Stimulated activated naive CD8-positive, alpha-beta T cell treated with anti-CD3 and anti-CD28 coated beads, Interleukin-15, Interleukin-2, amounts not matched to agents 100 ng/mL and 50 ng/mL, for 24 hours (primary cell): ENCODE results near the gene MCM3AP.
"Not testable (repeated sequence)": the region's sequence is repeated elsewhere in the genome, so short reads cannot be mapped to it uniquely, and the experiment has no call there.

Experiments used
- H3K27ac Mint-ChIP-seq: one replicate; pipeline ENCODE4 v1.8.0; 2021; ENCODE audit warnings: mild to moderate bottlenecking, mixed read lengths
- H3K27me3 Mint-ChIP-seq: one replicate; pipeline ENCODE4 v1.8.0; 2021; ENCODE audit warnings: mixed read lengths
- H3K36me3 Mint-ChIP-seq: one replicate; pipeline ENCODE4 v1.8.0; 2021; ENCODE audit warnings: low read depth, mixed read lengths
- H3K4me1 Mint-ChIP-seq: one replicate; pipeline ENCODE4 v1.8.0; 2021; ENCODE audit warnings: low read depth, mixed read lengths
- H3K4me3 Mint-ChIP-seq: one replicate; pipeline ENCODE4 v1.8.0; 2021; ENCODE audit warnings: mild to moderate bottlenecking, mixed read lengths
- H3K9me3 Mint-ChIP-seq: one replicate; pipeline ENCODE4 v1.8.0; 2021; ENCODE audit warnings: mixed read lengths

MCM3AP gene

DNA sequence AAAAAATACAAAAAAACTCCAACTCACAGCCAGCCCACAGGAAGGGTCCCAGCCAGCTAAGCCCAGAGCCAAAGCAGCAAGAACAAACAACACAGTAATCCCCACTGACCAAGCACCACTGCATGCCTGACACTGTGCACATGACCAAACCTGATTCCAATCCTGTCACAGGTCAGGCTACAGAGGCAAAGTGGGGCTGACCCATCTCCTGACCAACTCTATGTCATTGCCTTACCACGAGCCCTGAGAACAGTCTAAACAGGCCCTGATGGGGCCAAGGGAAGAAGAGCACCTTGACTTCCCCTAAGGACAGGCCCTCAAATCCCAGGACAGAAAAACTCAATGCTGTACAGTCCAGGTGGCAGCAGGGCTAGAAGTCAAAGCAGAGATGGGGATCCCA is 59.3 kb downstream of the MCM3AP start:
- H3K27ac Mint-ChIP-seq: no peak overlapping the region
- H3K4me1 Mint-ChIP-seq: peaks cover 42% of the 10 kb centered on the region
- peaks cover 4% of the 10 kb centered on the region for H3K36me3 Mint-ChIP-seq
- H3K9me3 Mint-ChIP-seq: no peaks in the 10 kb centered on the region
- no peaks in the 10 kb centered on the region for H3K27me3 Mint-ChIP-seq
- H3K4me3 Mint-ChIP-seq: no peak overlapping the region

DNA sequence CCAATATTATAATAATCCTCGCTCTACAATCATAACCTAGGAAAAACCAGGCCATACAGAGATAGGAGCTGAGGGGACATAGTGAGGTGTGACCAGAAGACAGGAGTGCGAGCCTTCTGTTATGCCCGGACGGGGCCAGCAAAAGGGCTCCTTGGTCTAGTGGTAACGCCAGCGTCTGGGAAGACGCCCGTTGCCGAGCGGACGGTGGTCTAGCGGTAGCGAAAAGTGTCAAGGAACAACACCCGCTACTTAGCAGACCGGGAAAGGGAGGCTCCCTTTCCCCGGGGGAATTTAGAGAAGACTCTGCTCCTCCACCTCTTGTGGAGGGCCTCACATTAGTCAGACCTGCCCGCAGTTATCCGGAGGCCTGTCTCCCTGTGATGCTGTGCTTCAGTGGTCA is 61.8 kb downstream of the MCM3AP start:
- H3K36me3 Mint-ChIP-seq: not testable (repeated sequence)

DNA sequence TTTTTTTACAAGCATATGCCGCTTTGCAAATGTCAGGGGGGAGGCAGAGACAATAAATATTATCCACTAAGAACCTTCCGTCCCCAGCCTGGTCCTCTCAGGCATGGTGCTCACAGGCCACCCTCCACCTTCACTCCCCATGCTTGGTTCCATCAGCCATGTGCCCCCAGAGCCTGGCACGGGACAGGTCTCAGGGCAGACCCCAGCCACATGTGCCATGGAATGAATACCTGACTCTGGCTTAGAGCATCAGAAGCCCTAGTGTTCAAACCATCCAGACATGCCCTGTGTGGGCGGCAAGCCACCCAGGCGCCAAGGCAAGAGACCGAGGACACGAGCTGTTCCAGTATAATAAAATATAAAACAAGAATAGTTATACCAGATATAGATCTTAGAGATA is 62.2 kb downstream of the MCM3AP start:
- H3K4me1 Mint-ChIP-seq: peaks cover 28% of the 10 kb centered on the region
- H3K27me3 Mint-ChIP-seq: no peaks in the 10 kb centered on the region
- no peak overlapping the region for H3K27ac Mint-ChIP-seq
- peaks cover 5% of the 10 kb centered on the region for H3K36me3 Mint-ChIP-seq
- H3K9me3 Mint-ChIP-seq: no peaks in the 10 kb centered on the region
- no peak overlapping the region for H3K4me3 Mint-ChIP-seq

More for the DNA sequence above, 61.8 kb downstream of the MCM3AP start:
- not testable (repeated sequence) for H3K27me3 Mint-ChIP-seq, H3K4me3 Mint-ChIP-seq, H3K27ac Mint-ChIP-seq, H3K9me3 Mint-ChIP-seq
- H3K4me1 Mint-ChIP-seq: peaks cover 29% of the 10 kb centered on the region

DNA sequence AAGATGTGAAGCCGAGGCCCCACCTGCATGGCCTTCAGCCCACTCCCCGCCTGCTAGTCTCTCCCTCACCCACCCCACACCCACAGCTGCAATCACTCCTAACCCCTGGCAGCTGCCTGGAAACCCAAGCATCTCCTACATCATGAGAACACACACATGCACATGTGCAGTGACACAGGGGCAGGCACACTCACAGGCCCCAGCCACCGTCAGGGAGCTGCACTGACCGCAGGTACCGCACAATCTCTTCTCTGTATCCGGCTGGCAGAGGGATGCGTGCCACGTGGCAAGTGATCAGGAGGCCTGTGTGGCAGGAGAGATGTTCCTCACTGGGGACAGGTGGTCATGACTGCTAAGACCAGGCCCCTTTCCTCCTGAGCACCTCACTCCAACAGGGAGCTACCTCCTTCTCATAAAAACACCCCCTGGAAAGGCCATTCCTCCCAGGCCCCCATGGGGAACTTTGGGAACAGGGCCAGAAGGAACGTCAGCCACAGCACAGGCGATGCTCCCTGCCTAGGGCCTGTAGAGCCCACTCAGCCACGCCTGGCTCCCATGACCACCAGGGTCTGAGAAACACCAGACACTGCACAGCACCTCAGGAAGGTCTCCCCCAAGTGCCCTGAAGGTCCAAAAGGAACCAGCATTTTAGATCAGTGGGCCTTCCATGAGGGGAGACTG is 62.8 kb downstream of the MCM3AP start:
- H3K4me1 Mint-ChIP-seq: peaks cover 22% of the 10 kb centered on the region
- H3K4me3 Mint-ChIP-seq: no peak overlapping the region
- peaks cover 5% of the 10 kb centered on the region for H3K36me3 Mint-ChIP-seq
- H3K9me3 Mint-ChIP-seq: no peaks in the 10 kb centered on the region
- H3K27me3 Mint-ChIP-seq: no peaks in the 10 kb centered on the region
- H3K27ac Mint-ChIP-seq: no peak overlapping the region

DNA sequence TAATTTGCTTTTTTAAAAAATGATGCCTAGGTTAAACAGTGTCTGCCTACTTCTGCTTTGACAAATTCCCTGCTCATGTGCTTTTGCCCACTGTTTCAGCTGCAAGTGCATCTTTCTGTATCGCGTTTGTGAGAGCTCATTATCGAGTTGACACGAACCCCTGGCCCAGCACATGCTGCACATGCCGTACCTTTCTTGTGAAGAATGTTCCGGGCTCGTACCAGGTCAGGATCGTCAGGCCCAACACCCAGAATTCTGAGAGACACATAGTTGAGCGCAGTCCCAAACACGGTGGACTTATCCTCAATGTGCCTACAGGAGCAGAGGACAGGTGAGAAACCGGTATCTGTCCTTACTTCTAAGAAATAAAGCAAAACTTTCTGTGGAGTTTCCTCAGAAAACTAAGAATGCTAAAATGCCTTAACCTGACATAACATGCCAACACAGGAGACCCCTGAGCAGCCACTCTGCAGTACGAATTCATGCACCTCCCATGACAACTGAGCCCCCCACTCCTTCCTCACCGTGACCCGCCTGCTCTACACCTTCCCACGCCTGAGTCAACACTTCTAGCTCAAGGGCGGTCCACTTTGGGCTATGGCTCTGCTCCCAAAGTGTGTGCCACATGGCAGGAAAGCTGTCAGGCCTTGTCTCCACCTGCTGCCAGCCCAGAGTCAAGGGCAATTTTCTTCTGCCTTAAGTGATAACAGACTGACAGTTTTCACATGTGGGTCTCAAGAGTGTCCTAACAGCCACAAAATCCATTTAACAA is 63.6 kb downstream of the MCM3AP start:
- Mint-ChIP-seq H3K27ac (no peak overlapping the region), H3K4me3 (no peak overlapping the region), H3K27me3 (no peaks in the 10 kb centered on the region), H3K36me3 (peaks cover 5% of the 10 kb centered on the region), H3K4me1 (peaks cover 14% of the 10 kb centered on the region), H3K9me3 (no peaks in the 10 kb centered on the region)

DNA sequence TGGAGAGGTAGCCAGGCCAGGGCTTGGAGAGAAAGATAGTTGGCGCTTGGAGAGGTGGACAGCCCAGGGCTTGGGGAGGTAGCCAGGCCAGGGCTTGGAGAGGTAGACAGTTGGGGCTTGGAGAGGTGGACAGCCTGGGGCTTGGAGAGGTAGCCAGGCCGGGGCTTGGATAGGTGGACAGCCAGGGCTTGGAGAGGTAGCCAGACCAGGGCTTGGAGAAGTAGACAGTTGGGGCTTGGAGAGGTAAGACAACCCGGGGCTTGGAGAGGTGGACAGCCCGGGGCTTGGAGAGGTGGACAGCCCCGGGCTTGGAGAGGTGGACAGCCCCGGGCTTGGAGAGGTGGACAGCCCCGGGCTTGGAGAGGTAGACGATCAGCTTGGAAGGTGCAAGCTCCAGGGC is 64.6 kb downstream of the MCM3AP start:
- no peaks in the 10 kb centered on the region for H3K27me3 Mint-ChIP-seq
- H3K4me3 Mint-ChIP-seq: no peak overlapping the region
- H3K27ac Mint-ChIP-seq: no peak overlapping the region
- no peaks in the 10 kb centered on the region for H3K9me3 Mint-ChIP-seq
- peaks cover 5% of the 10 kb centered on the region for H3K36me3 Mint-ChIP-seq
- H3K4me1 Mint-ChIP-seq: peaks cover 5% of the 10 kb centered on the region

DNA sequence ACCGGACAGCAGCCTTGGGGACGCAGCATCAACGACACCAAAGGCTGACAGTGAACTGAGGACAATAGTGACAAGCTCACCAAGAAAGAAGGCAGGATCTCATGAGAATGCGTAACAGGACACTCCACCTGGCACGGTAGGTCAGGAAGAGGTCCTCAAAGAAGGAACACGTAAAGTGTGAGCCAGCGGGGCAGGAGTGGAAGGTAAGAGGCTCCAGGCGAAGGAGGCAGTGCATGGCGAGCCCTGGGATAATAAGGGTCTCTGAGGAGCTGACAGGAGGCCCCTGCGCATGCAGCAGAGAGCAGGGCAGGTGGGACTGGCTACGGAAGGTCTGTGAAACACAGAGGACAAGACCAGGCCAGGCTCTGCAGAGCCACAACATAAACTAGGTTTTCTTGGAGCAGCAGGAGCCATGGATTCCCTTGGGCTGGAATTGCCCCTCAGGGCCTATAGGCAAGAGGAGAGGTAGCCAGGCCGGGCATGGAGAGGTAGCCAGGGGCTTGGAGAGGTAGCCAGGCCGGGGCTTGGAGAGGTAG is 65.1 kb downstream of the MCM3AP start:
- Mint-ChIP-seq H3K4me1 (no peaks in the 10 kb centered on the region), H3K9me3 (no peaks in the 10 kb centered on the region), H3K27me3 (no peaks in the 10 kb centered on the region), H3K36me3 (peaks cover 5% of the 10 kb centered on the region), H3K4me3 (no peak overlapping the region), H3K27ac (no peak overlapping the region)

DNA sequence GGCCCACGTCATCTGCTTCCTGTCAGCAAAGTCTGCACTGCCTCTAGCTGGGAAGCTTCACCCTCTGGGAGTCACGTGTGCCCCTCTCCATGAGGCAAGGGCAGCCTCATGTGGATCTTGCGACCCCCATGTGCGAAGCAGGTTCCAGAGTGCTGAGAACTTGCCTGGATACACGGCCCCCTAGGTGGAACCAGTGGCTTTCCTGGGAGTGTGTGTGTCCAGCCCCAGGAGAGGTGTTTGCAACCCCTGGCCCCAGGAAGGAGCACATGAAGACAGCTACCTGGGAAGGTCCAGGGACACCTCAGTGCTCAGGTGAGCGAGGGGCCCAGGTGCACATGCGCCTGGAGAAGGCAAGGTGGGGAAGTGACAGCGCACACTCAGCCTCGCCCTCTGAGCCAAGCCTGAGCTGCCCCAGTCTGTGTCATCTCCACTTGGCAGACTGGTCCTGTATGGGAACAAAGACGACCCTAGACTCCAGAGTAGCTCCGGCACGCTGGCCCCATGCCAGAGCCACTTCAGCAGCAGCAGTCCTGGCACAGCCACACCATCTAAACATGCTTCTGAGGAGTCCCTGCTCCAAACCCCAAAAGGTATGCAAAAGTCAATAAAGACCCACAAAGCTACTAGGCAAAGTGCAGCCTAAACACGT is 65.7 kb downstream of the MCM3AP start:
- H3K27ac Mint-ChIP-seq: no peak overlapping the region
- no peaks in the 10 kb centered on the region for H3K9me3 Mint-ChIP-seq
- peaks cover 5% of the 10 kb centered on the region for H3K36me3 Mint-ChIP-seq

DNA sequence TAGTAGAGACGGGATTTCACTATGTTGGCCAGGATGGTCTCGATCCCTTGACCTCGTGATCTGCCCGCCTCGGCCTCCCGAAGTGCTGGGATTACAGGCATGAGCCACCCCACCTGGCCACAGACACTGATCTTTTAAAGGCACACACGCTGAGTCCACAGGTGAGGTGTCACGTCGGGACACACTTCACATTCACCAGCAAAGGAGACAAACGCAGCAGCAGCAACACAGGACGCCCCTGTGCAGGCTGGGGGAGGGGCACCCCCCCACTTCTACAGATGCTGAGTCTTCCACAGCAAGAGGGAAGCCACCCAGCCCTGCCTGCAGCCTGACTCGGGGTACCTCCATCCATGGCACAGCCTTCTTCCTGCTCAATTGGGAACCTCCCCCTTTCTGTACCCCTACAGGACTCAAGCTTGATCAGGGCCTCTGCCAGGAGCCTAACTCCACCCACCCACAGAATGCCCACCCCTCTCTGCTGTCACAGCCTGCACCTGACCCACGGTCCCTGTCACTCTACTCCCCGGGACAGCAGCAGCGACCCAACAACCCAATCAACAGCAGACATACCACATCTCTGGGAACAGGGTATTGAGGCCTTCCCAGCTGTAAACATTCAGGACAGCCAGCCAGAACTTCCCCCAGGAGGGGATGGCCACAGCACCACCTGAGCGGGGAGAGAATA is 66.4 kb downstream of the MCM3AP start:
- no peak overlapping the region for H3K27ac Mint-ChIP-seq
- H3K9me3 Mint-ChIP-seq: no peaks in the 10 kb centered on the region
- no peaks in the 10 kb centered on the region for H3K27me3 Mint-ChIP-seq
- no peaks in the 10 kb centered on the region for H3K4me1 Mint-ChIP-seq
- H3K36me3 Mint-ChIP-seq: peaks cover 5% of the 10 kb centered on the region
- no peak overlapping the region for H3K4me3 Mint-ChIP-seq

More for the DNA sequence above, 65.7 kb downstream of the MCM3AP start:
- Mint-ChIP-seq H3K4me3 (no peak overlapping the region), H3K4me1 (no peaks in the 10 kb centered on the region), H3K27me3 (no peaks in the 10 kb centered on the region)

DNA sequence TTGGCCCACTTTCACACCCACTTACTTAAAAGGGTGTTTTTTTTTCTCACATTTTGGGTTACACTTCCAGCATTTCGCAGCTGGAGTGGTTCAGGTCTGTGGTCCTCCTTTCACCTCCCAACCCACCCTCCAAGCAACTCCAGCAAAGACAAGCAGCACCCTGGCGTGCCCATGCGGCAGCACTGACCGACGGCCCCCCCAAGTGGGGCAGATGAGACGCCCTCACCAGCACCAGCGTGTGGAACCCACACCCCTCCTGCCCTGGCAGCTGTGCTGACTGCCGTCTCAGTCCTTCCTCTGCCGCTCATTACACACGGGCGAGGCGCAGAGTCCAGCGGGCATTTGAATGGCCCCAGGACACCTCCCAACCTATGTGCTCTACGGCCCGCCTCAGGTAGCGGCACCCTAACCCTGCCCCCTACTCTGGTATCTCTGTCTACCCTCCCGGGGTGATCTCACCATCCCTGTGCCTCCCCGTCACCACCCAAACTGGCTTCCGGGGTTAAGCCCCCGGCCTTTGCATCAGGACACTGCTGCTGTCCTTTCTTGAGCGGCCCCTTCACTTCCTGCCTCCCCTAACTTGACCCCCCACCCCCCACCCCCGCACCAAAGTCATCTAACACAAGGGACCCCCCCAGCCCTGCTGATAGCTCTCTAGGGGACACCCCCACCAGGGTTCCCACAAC is 67.8 kb downstream of the MCM3AP start:
- peaks cover 5% of the 10 kb centered on the region for H3K36me3 Mint-ChIP-seq
- no peak overlapping the region for H3K4me3 Mint-ChIP-seq
- no peaks in the 10 kb centered on the region for H3K4me1 Mint-ChIP-seq

DNA sequence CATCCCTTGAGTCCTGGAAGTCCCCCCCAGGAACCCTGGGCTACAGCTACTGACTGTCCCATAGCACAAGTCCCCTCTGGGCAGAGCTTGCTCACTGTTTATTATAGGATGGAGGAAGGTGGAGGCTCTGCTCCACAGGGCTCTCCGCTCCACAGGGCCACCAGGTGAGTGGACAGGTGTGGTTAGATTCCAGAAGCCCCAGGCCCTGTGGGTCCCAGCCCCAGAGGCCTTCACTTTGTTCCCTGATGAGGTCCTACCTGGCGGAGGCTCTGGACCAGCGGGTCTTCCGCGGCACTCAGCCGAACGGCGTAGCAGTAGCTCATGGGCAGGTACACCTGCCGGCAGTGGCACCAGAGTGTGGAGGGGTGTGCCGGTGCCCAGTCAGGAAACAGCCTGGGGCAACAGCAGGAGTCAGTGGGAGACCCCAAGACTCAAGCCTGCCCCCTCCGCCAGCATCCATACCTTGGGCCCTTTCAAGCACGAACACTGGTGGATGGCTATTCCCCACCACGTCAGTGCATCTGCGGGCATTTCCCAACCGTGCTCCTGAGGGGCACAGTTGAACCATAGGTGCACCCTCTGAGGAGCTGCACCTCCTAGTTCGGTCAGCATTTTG is 69.2 kb downstream of the MCM3AP start:
- Mint-ChIP-seq H3K27ac (no peak overlapping the region), H3K4me1 (no peaks in the 10 kb centered on the region), H3K36me3 (peaks cover 5% of the 10 kb centered on the region), H3K27me3 (no peaks in the 10 kb centered on the region), H3K4me3 (no peak overlapping the region), H3K9me3 (no peaks in the 10 kb centered on the region)

More for the DNA sequence above, 67.8 kb downstream of the MCM3AP start:
- no peaks in the 10 kb centered on the region for H3K9me3 Mint-ChIP-seq
- no peaks in the 10 kb centered on the region for H3K27me3 Mint-ChIP-seq
- H3K27ac Mint-ChIP-seq: no peak overlapping the region

DNA sequence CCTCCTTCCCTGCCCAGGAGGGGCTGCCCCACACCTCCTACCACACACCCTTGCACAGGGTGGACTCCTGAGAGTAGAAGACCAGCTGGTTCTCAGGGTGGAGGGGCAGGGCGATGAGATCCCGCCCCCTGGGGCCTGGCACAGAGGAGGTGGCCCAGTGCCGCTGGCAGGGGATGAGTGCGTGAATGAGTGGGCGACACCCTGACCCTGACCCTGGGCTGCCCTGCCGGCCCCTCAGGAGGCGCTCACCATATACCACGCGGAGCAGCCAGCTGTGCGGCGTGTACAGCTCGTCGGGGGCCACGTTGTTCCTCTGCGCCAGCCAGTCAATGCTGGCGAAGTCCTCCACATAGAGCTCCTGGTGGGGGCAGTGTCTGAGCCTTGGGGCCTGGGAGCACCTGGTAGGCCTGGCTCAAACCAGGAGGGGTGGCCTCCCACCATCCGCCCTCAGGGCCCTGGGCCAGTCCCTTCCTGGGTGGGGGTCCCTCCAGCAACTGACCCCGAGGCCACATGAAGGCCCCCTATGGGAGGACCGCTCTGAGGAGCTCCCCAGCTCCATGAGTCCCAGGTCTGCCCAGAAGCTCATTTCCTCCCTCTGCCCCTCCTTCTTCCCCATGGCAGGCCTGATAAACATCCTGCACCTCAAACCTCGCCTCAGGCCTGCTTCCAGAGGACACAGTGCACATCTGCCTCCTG is 69.8 kb downstream of the MCM3AP start:
- H3K27me3 Mint-ChIP-seq: no peaks in the 10 kb centered on the region
- no peaks in the 10 kb centered on the region for H3K4me1 Mint-ChIP-seq
- no peak overlapping the region for H3K4me3 Mint-ChIP-seq
- H3K9me3 Mint-ChIP-seq: no peaks in the 10 kb centered on the region
- no peak overlapping the region for H3K27ac Mint-ChIP-seq
- H3K36me3 Mint-ChIP-seq: peaks cover 5% of the 10 kb centered on the region

DNA sequence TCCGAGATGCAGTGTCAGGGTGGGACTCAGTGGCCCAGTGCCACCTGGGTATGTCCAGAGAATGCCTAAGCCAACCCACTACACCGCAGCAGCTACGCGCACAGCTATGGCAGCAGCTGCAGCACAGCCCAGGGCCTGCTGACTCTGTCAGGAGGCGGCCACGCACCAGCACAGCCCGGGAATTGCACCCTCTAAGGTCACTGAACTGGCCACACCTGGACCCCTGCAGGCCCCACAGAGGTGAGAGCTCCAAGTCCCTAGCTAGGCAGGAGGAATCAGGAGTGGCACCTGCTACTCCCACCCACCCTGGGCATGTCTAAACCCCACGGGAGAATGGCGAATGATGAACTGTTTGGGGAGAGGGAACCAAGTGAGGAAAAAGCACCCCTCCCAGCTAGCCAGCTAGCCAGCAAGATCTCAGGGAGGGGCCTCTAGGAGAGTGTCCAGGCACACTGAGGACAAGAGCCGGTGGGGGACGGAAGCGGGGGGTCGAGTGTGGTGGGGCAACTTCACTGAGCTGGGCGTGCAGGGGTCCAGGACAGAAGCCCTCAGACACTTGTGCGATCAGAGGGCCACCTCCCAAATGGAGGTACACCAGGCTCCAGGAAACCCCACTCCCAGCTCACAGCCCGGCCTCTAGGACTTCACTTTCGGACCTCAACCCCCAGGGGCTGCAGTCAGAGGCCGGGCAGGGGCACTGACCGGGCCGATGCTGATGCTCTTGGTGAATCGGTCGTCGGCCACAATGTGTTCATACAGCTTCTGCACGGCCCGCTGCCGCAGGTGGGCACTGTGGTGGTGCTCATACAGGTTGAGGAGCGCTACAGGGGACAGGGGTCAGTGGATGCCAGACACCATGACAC is 70.7 kb downstream of the MCM3AP start:
- H3K36me3 Mint-ChIP-seq: no peaks in the 10 kb centered on the region
- H3K27me3 Mint-ChIP-seq: no peaks in the 10 kb centered on the region
- no peak overlapping the region for H3K4me3 Mint-ChIP-seq
- no peak overlapping the region for H3K27ac Mint-ChIP-seq
- no peaks in the 10 kb centered on the region for H3K4me1 Mint-ChIP-seq
- no peaks in the 10 kb centered on the region for H3K9me3 Mint-ChIP-seq
